ENCODE results near the gene AKIRIN2.

Gene AKIRIN2

GRCh38 chr6:87653074-87653962 lies 48.7 kb downstream of the AKIRIN2 start:
- DNase-seq: no peak

GRCh38 chr6:87645080-87645479 lies 57.0 kb downstream of the AKIRIN2 start:
- DNase-seq: no peak

- DNase-seq: no peak
These were observed 60.9 kb downstream of the AKIRIN2 start for GRCh38 chr6:87641065-87641692.

- DNase-seq: no peak
These were observed 62.7 kb downstream of the AKIRIN2 start for GRCh38 chr6:87639373-87639772.

- no peak for DNase-seq
These were observed 64.9 kb downstream of the AKIRIN2 start for GRCh38 chr6:87637106-87637505.

- no peak for DNase-seq
These were observed 65.7 kb downstream of the AKIRIN2 start for GRCh38 chr6:87636315-87636714.

GRCh38 chr6:87633851-87634250 lies 68.2 kb downstream of the AKIRIN2 start:
- DNase-seq: no peak

GRCh38 chr6:87630746-87631145 lies 71.3 kb downstream of the AKIRIN2 start:
- no peak for DNase-seq

GRCh38 chr6:87628881-87629280 lies 73.2 kb downstream of the AKIRIN2 start:
- DNase-seq: no peak

- DNase-seq: no peak
These were observed 73.6 kb downstream of the AKIRIN2 start for GRCh38 chr6:87628424-87628823.

All from DMS53 (cell line).